ENCODE measurements around the gene SLC50A1.

The SLC50A1 gene

GRCh38 chr1:155186794-155187455 lies 51.3 kb downstream of the SLC50A1 start:
- no peak for DNase-seq

- DNase-seq: no peak
Measured at GRCh38 chr1:155187456-155187891, 51.8 kb downstream of the SLC50A1 start.

GRCh38 chr1:155188268-155188667 lies 52.6 kb downstream of the SLC50A1 start:
- DNase-seq: no peak
